HG03342 (cell line): Measurements from ENCODE around the gene SMIM36.
"Not testable (repeated sequence)": the region's sequence is repeated elsewhere in the genome, so short reads cannot be mapped to it uniquely, and the experiment has no call there.

Experiments used
- ATAC-seq: cut with Tn5 transposase; IDR thresholded peaks from one replicate; pipeline ENCODE4 v1.9.1; 2021; ENCODE audit warnings: mild to moderate bottlenecking, moderate library complexity; ENCODE audit not compliant: unreplicated experiment

SMIM36 gene

GRCh38 chr17:55510986-55511721 lies at the start of gene SMIM36:
Gene SMIM36, minus strand, starts transcription at chr17:55511452.
- no peak for ATAC-seq

DNA sequence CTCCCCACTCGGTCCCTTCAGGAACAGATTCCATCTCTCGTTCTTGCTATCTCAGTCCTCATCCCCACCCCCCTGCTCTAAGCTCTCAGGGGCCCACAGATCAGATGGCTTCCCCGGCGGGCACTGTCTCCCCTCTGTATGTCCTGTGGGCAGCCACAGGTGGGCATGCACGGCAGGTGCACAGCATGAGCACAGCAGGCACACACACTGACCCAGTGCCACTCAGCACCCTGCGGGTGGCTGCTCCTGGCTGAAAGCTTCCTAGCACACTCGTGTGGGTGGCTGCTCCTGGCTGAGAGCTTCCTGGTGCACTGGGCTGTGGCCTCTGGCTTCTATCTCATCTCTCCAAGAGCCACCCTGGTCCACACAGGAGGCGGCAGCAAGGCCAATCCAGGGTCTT lies 44.5 kb upstream of the SMIM36 start:
- no peak for ATAC-seq

- ATAC-seq, result no peak
Observed at GRCh38 chr17:55549140-55549539, 37.9 kb upstream of the SMIM36 start.

GRCh38 chr17:55546991-55547664 lies 35.9 kb upstream of the SMIM36 start:
- no peak for ATAC-seq

- ATAC-seq, result no peak
Observed at GRCh38 chr17:55546481-55546880, 35.2 kb upstream of the SMIM36 start.

DNA sequence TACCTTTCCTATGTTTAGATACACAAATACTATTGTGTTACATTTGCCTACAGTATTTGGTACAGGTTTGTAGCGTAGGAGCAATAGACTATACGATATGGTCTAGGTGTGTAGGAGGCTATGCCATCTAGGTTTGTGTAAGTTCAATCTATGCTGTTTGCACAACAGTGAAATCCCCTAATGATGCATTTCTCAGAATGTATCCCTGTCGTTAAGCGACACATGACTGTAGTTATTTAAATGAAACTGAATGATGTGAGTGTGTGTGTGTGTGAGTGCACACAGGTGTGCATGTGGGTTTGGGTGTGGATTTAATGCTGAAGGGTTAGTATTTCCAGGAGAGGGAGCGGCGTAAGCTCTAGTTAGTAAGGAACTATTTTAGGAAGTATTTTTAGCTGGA lies 34.6 kb upstream of the SMIM36 start:
- ATAC-seq, result no peak

GRCh38 chr17:55543709-55544108 lies 32.5 kb upstream of the SMIM36 start:
- no peak for ATAC-seq

GRCh38 chr17:55540414-55541091 lies 29.3 kb upstream of the SMIM36 start:
- ATAC-seq, result no peak

- ATAC-seq, result no peak
Observed at GRCh38 chr17:55536205-55536604, 25.0 kb upstream of the SMIM36 start.

DNA sequence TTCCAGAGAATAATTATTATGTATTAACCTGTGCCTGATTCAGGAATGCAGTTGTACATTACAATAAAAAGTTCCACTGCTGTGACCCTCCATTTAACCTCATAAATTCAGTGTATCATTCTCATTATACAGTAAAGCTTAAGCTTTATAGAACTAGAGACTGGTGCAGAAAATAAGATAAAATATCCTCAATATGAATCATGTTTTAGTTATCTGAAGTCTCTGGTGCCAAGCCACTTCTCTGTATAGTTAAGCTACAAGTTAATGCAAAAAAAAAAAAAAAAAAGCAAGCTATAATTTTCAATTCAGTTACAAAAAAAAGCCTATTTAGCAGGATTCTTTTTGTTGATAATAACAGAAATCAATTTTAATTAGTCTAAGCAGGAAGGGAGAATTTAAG lies 22.4 kb upstream of the SMIM36 start:
- no peak for ATAC-seq

GRCh38 chr17:55532670-55533069 lies 21.4 kb upstream of the SMIM36 start:
- ATAC-seq, result no peak

- no peak for ATAC-seq
Observed at GRCh38 chr17:55531053-55531728, 19.9 kb upstream of the SMIM36 start.

- no peak for ATAC-seq
Observed at GRCh38 chr17:55530064-55530463, 18.8 kb upstream of the SMIM36 start.

DNA sequence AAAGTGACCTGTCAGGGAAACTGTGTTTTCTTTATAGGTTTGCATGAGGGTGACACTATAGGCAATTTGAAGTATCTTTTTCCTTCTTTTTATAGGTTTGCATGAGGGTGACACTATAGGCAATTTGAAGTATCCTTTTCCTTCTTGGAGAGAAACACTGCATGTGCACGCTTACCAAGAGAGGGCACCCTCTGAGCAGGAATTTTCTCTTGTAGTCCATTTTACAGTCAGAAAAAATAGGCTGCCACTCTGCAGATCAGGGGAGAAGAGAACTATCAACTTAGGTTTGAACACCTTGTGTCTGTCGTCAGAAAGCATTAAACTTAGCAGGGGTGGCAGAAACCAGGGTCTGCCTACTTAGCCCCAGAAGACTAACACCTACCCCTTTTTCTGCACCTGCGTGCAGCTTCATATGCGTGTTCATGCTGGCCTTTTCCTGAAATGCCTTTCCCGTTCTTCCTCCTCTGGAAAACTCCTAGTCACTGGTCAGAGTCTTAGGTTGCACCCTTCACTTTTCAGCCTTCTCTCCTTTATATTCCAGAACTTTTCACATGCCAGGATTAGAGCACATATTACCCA lies 16.4 kb upstream of the SMIM36 start:
- no peak for ATAC-seq

DNA sequence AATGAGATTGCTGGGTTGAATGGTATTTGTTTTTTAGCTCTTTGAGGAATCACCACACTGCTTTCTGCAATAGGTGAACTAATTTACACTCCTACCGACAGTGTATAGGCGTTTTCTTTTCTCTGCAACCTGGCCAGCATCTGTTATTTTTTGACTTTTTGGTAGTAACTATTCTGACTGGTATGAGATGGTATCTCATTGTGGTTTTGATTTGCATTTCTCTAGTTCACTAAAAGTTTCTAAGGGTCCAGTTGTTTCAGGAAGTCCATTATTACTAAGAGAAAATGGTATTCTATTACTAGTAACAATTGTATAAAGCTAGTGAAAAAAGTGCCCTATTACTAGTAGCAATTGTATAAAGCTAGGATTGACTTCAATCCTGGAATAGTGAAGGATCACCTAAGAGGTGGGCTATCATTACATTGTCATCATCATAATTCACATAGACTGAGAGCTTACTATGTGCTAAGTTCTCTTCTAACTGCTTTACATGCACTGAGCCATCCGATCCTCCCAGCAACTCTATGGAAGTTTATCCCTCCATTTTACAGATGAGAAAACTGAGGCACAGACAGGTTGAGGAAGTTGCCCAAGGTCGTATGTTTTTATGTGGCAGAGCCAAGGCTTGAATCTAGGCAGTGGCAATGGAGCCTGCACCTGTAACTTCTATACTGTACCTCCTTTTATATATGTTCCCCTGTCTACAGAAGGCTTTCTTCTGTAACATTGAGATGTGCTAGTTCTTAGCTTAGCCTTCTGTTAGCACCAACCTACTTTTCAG lies 13.4 kb upstream of the SMIM36 start:
- ATAC-seq, result peak; percentile 55

- not testable (repeated sequence) for ATAC-seq
Observed at GRCh38 chr17:55523032-55523431, 11.8 kb upstream of the SMIM36 start.

DNA sequence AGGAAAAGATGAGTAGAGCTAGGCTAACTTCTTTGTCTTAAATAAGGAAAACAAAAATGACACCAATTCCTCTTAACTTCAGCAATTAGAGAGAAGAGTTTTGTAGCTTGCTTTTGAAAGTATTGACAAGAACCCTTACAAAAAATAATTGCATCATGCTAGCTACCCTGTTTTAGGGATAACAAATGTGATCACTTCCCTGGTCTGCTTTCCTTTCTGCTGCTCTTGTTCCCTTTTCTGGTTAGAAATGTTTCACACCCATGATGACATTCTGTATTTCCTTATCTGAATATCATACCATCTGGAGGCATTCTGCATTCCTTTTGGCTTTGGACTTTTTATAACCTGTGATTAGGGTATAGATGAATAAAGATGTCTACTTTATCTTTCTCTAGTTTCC lies 9.9 kb upstream of the SMIM36 start:
- ATAC-seq, result no peak

- ATAC-seq, result no peak
Observed at GRCh38 chr17:55520402-55520801, 9.2 kb upstream of the SMIM36 start.

DNA sequence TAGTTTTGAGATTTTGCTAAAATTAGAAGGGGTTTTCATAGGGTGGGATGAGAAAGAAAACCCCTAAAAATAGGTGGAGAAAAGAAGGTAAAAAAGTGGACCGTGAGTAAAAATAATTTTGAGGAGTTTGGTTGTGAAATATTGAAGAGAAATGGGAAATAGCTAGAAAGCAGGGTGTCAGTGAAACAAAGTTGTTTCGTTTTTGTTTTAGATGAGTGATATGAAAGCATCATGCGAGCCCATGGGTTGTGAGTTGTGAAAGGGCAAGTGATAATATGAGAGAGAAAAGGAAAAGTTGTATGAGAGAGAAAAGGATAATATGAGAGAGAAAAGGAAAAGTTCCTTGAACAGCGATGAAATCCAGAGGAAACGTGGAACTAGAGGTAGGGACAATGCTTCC lies 7.3 kb upstream of the SMIM36 start:
- ATAC-seq, result no peak

DNA sequence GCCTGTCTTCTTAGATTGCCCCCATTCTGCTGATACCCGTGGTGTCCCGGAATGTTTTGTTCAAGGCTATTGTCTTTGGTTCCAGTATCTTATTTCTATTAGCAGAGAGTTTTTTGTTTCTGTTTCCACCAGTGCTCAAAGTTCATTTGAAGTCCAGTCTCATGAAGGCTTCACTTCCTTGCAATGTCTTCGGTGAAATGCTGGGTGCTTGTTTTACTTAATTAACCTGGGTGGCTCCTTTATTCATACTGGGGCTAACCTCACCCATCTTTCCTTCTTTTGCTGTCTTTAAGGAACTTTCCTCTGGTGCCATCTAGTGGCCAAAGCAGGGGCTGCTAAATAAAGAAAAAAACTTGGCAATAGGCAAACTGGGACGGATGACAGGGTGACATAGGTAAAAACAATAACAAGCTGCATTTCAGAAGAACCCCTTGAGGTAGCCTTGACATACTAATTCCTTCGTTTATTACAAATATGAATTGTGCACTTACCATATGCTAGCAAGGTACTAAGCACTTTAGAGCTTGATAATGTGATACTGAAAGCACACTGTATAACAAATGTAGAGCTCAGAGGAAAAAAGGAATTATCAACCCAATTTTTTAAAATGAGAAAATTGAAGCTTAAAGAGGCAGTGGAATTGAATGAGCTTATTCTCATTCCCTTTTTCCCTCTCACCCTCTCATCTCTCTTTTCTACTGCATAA lies 2.8 kb upstream of the SMIM36 start:
- peak; percentile 73 for ATAC-seq
